NCI-H526 (cell line): ENCODE measurements around the gene ZNF518A.
A peak's percentile ranks its signal among the peaks of the same experiment; 100 is the strongest.

ENCODE experiments used
- DNase-seq, 2 experiments: peaks; one replicate each; lab custom pipeline; 2025; lab: John Stamatoyannopoulos, UW

ZNF518A gene

GRCh38 chr10:96129387-96130325 is at the start of gene ZNF518A:
Gene ZNF518A (plus strand): TSS chr10:96130297. CDS start chr10:96156323, 26,026 bp downstream.
- peak; percentile 78 to 93 for DNase-seq

GRCh38 chr10:96082153-96082552 is 47.9 kb upstream of the ZNF518A start:
- DNase-seq: no peak

- DNase-seq: no peak
These were observed 47.3 kb upstream of the ZNF518A start for GRCh38 chr10:96082748-96083147.

- DNase-seq: peak in 1 of 2 experiments; percentile 8
These were observed 41.0 kb upstream of the ZNF518A start for GRCh38 chr10:96089116-96089515.

- peak; percentile 77 to 89 for DNase-seq
These were observed 40.2 kb upstream of the ZNF518A start for GRCh38 chr10:96089670-96090462.

GRCh38 chr10:96090463-96090800 is 39.7 kb upstream of the ZNF518A start:
- DNase-seq: no peak

GRCh38 chr10:96092999-96093767 is 36.9 kb upstream of the ZNF518A start:
- DNase-seq: no peak

- no peak for DNase-seq
These were observed 36.1 kb upstream of the ZNF518A start for GRCh38 chr10:96093948-96094347.

- peak; percentile 33 to 44 for DNase-seq
These were observed 33.1 kb upstream of the ZNF518A start for GRCh38 chr10:96096958-96097357.

- DNase-seq: peak in 1 of 2 experiments; percentile 0
These were observed 32.2 kb upstream of the ZNF518A start for GRCh38 chr10:96097865-96098264.

GRCh38 chr10:96107623-96108038 is 22.5 kb upstream of the ZNF518A start:
- no peak for DNase-seq

- DNase-seq: no peak
These were observed 17.6 kb upstream of the ZNF518A start for GRCh38 chr10:96112531-96112930.

- DNase-seq: peak in 1 of 2 experiments; percentile 44
These were observed 11.3 kb upstream of the ZNF518A start for GRCh38 chr10:96118604-96119450.

GRCh38 chr10:96122824-96123223 is 7.3 kb upstream of the ZNF518A start:
- no peak for DNase-seq

- DNase-seq: peak in 1 of 2 experiments; percentile 33
These were observed 5.6 kb upstream of the ZNF518A start for GRCh38 chr10:96124230-96125141.

- DNase-seq: no peak
These were observed 5.0 kb upstream of the ZNF518A start for GRCh38 chr10:96125142-96125515.

GRCh38 chr10:96130326-96130995 is 364 bp downstream of the ZNF518A start:
- DNase-seq: peak; percentile 78 to 89

GRCh38 chr10:96131621-96132020 is 1.5 kb downstream of the ZNF518A start:
- no peak for DNase-seq

- no peak for DNase-seq
These were observed 3.0 kb downstream of the ZNF518A start for GRCh38 chr10:96133135-96133534.
